GM23338 (cell line): ENCODE data around the gene RUNX3. TPM values are rescaled to one million over a fixed set of nuclear protein-coding genes. Genes with fewer than 3 reads are reported as not detected.

Experiments used
- ATAC-seq: fragments of 200-7000 bp; cut with Tn5 transposase; 3 replicates; pipeline ENCODE4 v1.9.1; 2020
- DNase-seq: peaks from one replicate; pipeline ENCODE4 v3.0.0-alpha.2; 2015; ENCODE audit warnings: low spot score
- H2AFZ ChIP-seq: fragments of 200-600 bp; sonication (generic); 2 replicates; pipeline ENCODE4 v1.8.0; 2016; ENCODE audit warnings: antibody characterized with exemption, mild to moderate bottlenecking, moderate library complexity
- H3F3A ChIP-seq: fragments of 200-600 bp; sonication (generic); replicated peaks from 2 replicates; pipeline ENCODE4 v1.8.0; 2017; ENCODE audit warnings: antibody characterized with exemption, mixed run types, low read depth
- H3K27ac ChIP-seq: fragments of 200-600 bp; sonication (generic); 2 replicates; pipeline ENCODE4 v1.6.1; 2016; ENCODE audit warnings: low read depth
- H3K27me3 ChIP-seq: fragments of 200-600 bp; sonication (generic); 2 replicates; pipeline ENCODE4 v1.8.0; 2016; ENCODE audit warnings: mild to moderate bottlenecking, mixed run types, moderate library complexity; ENCODE audit not compliant: insufficient read depth
- H3K36me3 ChIP-seq: fragments of 200-600 bp; sonication (generic); 2 replicates; pipeline ENCODE4 v1.8.0; 2016; ENCODE audit warnings: mild to moderate bottlenecking; ENCODE audit not compliant: insufficient read depth
- H3K4me1 ChIP-seq: fragments of 200-600 bp; sonication (generic); 2 replicates; pipeline ENCODE4 v1.8.0; 2016; ENCODE audit warnings: mild to moderate bottlenecking, moderate library complexity; ENCODE audit not compliant: insufficient read depth
- H3K4me2 ChIP-seq: fragments of 200-600 bp; sonication (generic); 2 replicates; pipeline ENCODE4 v1.7.1; 2017; ENCODE audit warnings: mixed run types
- H3K4me3 ChIP-seq: fragments of 200-600 bp; sonication (generic); 2 replicates; pipeline ENCODE4 v1.6.1; 2016; ENCODE audit warnings: mixed run types
- H3K79me2 ChIP-seq: fragments of 200-600 bp; sonication (generic); replicated peaks from 2 replicates; pipeline ENCODE4 v1.8.0; 2017; ENCODE audit warnings: mild to moderate bottlenecking; ENCODE audit not compliant: insufficient read depth
- H3K9me2 ChIP-seq: fragments of 200-600 bp; sonication (generic); 2 replicates; pipeline ENCODE4 v1.8.0; 2017; ENCODE audit not compliant: insufficient read depth
- H4K20me1 ChIP-seq: fragments of 200-600 bp; sonication (generic); replicated peaks from 2 replicates; pipeline ENCODE4 v1.8.0; 2017; ENCODE audit warnings: mild to moderate bottlenecking; ENCODE audit not compliant: insufficient read depth
- H3K27ac Mint-ChIP-seq: 2 replicates; pipeline ENCODE4 v1.8.0; 2020; ENCODE audit warnings: inconsistent platforms, mild to moderate bottlenecking, moderate library complexity, mixed read lengths
- H3K27me3 Mint-ChIP-seq: 3 replicates; pipeline ENCODE4 v1.8.0; 2022; ENCODE audit warnings: low read depth, mild to moderate bottlenecking, moderate library complexity, mixed read lengths, inconsistent platforms; ENCODE audit not compliant: insufficient read depth, poor library complexity
- H3K36me3 Mint-ChIP-seq: 3 replicates; pipeline ENCODE4 v1.8.0; 2021; ENCODE audit warnings: low read depth, mild to moderate bottlenecking, inconsistent platforms, moderate library complexity, mixed read lengths
- H3K4me1 Mint-ChIP-seq: 3 replicates; pipeline ENCODE4 v1.8.0; 2020; ENCODE audit warnings: mild to moderate bottlenecking, inconsistent platforms, mixed read lengths
- H3K4me3 Mint-ChIP-seq: 3 replicates; pipeline ENCODE4 v1.8.0; 2021; ENCODE audit warnings: moderate library complexity, mild to moderate bottlenecking, inconsistent platforms, mixed read lengths
- H3K9me3 Mint-ChIP-seq: 3 replicates; pipeline ENCODE4 v1.8.0; 2020; ENCODE audit warnings: moderate library complexity, mild to moderate bottlenecking, inconsistent platforms, mixed read lengths
- CREB1 ChIP-seq: fragments of 250-450 bp; sonication (Bioruptor Pico); IDR thresholded peaks from 2 replicates; pipeline ENCODE4 v1.5.0; 2020; ENCODE audit warnings: low read depth, mild to moderate bottlenecking, moderate library complexity
- JUNB ChIP-seq: IDR thresholded peaks from one replicate; pipeline ENCODE4 v1.6.1; 2016; ENCODE audit warnings: antibody characterized with exemption; ENCODE audit not compliant: unreplicated experiment
- NANOG ChIP-seq: IDR thresholded peaks from 2 replicates; pipeline ENCODE4 v1.6.1; 2016; ENCODE audit warnings: antibody characterized with exemption, borderline replicate concordance
- POLR2AphosphoS5 ChIP-seq: IDR thresholded peaks from 2 replicates; pipeline ENCODE4 v1.6.1; 2016; ENCODE audit warnings: antibody characterized with exemption, low read depth
- ZNF114 ChIP-seq: fragments of 250-450 bp; sonication (Bioruptor Pico); IDR thresholded peaks from 2 replicates; pipeline ENCODE4 v1.5.0; 2020; ENCODE audit warnings: mild to moderate bottlenecking, moderate library complexity
- ZNF331 ChIP-seq: fragments of 250-450 bp; sonication (Bioruptor Pico); IDR thresholded peaks from 2 replicates; pipeline ENCODE4 v1.5.0; 2020; ENCODE audit warnings: low read depth, mild to moderate bottlenecking, moderate library complexity
- polyA plus RNA-seq: library from polyadenylated mRNA; unstranded; fragments of >200 nt; fragmentation: Nextera tagmentation; extraction: Ambion mirVana; gene quantifications from 2 replicates; pipeline ENCODE4 v1.2.1, GENCODE V29; 2016
- total RNA-seq: library from RNA; depleted of rRNA; stranded (reverse); fragments of >200 nt; shearing (Covaris generic); gene quantifications from 2 replicates; pipeline ENCODE4 v1.2.3, GENCODE V29; 2014
- TF ChIP-seq, protein P1 (sequence below): IDR thresholded peaks from 2 replicates; pipeline ENCODE4 v1.6.1; 2016; ENCODE audit warnings: antibody characterized with exemption
- TF ChIP-seq, protein P2 (sequence below): IDR thresholded peaks from one replicate; pipeline ENCODE4 v1.6.1; 2018; ENCODE audit warnings: antibody characterized with exemption; ENCODE audit not compliant: unreplicated experiment
- TF ChIP-seq, protein P3 (sequence below): fragments of 250-450 bp; sonication (Bioruptor Pico); IDR thresholded peaks from 2 replicates; pipeline ENCODE4 v1.5.0; 2020; ENCODE audit warnings: mild to moderate bottlenecking, moderate library complexity

The RUNX3 gene
- total and polyA plus RNA-seq, 2 experiments from 2014 or later, result 0.23 to 0.73 TPM

DNA sequence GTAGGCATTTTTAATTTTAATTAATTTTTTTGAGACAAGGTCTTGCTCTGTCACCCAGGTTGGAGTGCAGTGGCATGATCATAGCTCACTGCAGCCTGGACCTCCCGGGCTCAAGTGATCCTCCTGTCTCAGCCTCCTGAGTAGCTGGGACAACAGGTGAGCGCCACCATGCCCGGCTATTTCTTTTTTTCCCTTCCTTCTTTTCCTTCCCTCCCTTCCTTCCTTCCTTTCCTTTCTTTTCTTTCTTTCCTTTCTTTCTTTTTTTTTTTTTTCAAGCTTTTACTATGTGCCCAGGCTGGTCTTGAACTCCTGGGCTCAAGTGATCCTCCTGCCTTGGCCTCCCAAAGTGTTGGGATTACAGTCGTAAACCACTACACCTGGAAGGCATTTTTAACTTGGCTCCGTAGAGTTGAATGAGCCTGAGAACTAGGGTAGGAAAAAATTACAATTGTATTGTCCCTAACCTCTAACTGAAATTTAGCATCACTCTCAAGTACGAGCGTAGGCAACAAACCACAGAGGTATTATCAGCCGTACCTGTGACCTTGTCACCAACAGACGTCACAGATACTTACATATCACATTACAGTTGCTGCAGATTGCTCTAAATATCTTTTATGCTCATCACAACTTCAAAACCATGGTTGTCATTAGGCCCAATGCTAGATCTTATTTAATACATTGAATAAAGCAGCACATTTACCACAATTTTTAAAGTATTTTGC is 8.0 kb downstream of the RUNX3 start:
- Histone ChIP-seq H3F3A (0 out of 2 replicates have a peak, but pooled peaks cover 12% of the 10 kb centered on the region), H3K9me2 (no peaks in the 10 kb centered on the region), H3K27me3 (peaks cover 32% of the 10 kb centered on the region), H3K4me2 (no peak overlapping the region), H3K4me3 (no peak overlapping the region), H4K20me1 (no peaks in the 10 kb centered on the region), H3K27ac (no peak overlapping the region), H2AFZ (no peak overlapping the region), H3K36me3 (no peaks in the 10 kb centered on the region), H3K4me1 (peaks cover 15% of the 10 kb centered on the region), H3K79me2 (no peaks in the 10 kb centered on the region)
- ATAC-seq (no peak), DNase-seq (no peak)
- peaks cover 14% of the 10 kb centered on the region for H3K4me1 Mint-ChIP-seq
- peaks cover 30% of the 10 kb centered on the region for H3K27me3 Mint-ChIP-seq
- no peaks in the 10 kb centered on the region for H3K9me3 Mint-ChIP-seq
- no peak overlapping the region for H3K4me3 Mint-ChIP-seq
- TF ChIP-seq CREB1 (CRISPR knock-in tag) (no peak), ZNF114 (CRISPR knock-in tag) (no peak), NANOG (no peak), ZNF331 (CRISPR knock-in tag) (no peak), POLR2AphosphoS5 (no peak)
- TF ChIP-seq, protein P1, sequence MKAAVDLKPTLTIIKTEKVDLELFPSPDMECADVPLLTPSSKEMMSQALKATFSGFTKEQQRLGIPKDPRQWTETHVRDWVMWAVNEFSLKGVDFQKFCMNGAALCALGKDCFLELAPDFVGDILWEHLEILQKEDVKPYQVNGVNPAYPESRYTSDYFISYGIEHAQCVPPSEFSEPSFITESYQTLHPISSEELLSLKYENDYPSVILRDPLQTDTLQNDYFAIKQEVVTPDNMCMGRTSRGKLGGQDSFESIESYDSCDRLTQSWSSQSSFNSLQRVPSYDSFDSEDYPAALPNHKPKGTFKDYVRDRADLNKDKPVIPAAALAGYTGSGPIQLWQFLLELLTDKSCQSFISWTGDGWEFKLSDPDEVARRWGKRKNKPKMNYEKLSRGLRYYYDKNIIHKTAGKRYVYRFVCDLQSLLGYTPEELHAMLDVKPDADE, result no peak
- TF ChIP-seq, protein P2, sequence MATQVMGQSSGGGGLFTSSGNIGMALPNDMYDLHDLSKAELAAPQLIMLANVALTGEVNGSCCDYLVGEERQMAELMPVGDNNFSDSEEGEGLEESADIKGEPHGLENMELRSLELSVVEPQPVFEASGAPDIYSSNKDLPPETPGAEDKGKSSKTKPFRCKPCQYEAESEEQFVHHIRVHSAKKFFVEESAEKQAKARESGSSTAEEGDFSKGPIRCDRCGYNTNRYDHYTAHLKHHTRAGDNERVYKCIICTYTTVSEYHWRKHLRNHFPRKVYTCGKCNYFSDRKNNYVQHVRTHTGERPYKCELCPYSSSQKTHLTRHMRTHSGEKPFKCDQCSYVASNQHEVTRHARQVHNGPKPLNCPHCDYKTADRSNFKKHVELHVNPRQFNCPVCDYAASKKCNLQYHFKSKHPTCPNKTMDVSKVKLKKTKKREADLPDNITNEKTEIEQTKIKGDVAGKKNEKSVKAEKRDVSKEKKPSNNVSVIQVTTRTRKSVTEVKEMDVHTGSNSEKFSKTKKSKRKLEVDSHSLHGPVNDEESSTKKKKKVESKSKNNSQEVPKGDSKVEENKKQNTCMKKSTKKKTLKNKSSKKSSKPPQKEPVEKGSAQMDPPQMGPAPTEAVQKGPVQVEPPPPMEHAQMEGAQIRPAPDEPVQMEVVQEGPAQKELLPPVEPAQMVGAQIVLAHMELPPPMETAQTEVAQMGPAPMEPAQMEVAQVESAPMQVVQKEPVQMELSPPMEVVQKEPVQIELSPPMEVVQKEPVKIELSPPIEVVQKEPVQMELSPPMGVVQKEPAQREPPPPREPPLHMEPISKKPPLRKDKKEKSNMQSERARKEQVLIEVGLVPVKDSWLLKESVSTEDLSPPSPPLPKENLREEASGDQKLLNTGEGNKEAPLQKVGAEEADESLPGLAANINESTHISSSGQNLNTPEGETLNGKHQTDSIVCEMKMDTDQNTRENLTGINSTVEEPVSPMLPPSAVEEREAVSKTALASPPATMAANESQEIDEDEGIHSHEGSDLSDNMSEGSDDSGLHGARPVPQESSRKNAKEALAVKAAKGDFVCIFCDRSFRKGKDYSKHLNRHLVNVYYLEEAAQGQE, result no peak
- no peak overlapping the region for H3K27ac Mint-ChIP-seq
- no peaks in the 10 kb centered on the region for H3K36me3 Mint-ChIP-seq

- ATAC-seq, result no peak
- H3K27me3 Mint-ChIP-seq, result peaks cover 25% of the 10 kb centered on the region
- Histone ChIP-seq H3K9me2 (no peaks in the 10 kb centered on the region), H2AFZ (no peak overlapping the region), H3K36me3 (no peaks in the 10 kb centered on the region), H3K27me3 (peaks cover 25% of the 10 kb centered on the region), H3K4me3 (no peak overlapping the region), H3K4me2 (no peak overlapping the region), H3K4me1 (peaks cover 11% of the 10 kb centered on the region), H3K27ac (no peak overlapping the region), H3F3A (0 out of 2 replicates have a peak, but pooled peaks cover 9% of the 10 kb centered on the region), H4K20me1 (no peaks in the 10 kb centered on the region), H3K79me2 (no peaks in the 10 kb centered on the region)
- peaks cover 9% of the 10 kb centered on the region for H3K4me1 Mint-ChIP-seq
- no peak overlapping the region for H3K27ac Mint-ChIP-seq
- H3K9me3 Mint-ChIP-seq, result no peaks in the 10 kb centered on the region
- no peaks in the 10 kb centered on the region for H3K36me3 Mint-ChIP-seq
- DNase-seq, result no peak
- no peak overlapping the region for H3K4me3 Mint-ChIP-seq
- TF ChIP-seq, protein P3, sequence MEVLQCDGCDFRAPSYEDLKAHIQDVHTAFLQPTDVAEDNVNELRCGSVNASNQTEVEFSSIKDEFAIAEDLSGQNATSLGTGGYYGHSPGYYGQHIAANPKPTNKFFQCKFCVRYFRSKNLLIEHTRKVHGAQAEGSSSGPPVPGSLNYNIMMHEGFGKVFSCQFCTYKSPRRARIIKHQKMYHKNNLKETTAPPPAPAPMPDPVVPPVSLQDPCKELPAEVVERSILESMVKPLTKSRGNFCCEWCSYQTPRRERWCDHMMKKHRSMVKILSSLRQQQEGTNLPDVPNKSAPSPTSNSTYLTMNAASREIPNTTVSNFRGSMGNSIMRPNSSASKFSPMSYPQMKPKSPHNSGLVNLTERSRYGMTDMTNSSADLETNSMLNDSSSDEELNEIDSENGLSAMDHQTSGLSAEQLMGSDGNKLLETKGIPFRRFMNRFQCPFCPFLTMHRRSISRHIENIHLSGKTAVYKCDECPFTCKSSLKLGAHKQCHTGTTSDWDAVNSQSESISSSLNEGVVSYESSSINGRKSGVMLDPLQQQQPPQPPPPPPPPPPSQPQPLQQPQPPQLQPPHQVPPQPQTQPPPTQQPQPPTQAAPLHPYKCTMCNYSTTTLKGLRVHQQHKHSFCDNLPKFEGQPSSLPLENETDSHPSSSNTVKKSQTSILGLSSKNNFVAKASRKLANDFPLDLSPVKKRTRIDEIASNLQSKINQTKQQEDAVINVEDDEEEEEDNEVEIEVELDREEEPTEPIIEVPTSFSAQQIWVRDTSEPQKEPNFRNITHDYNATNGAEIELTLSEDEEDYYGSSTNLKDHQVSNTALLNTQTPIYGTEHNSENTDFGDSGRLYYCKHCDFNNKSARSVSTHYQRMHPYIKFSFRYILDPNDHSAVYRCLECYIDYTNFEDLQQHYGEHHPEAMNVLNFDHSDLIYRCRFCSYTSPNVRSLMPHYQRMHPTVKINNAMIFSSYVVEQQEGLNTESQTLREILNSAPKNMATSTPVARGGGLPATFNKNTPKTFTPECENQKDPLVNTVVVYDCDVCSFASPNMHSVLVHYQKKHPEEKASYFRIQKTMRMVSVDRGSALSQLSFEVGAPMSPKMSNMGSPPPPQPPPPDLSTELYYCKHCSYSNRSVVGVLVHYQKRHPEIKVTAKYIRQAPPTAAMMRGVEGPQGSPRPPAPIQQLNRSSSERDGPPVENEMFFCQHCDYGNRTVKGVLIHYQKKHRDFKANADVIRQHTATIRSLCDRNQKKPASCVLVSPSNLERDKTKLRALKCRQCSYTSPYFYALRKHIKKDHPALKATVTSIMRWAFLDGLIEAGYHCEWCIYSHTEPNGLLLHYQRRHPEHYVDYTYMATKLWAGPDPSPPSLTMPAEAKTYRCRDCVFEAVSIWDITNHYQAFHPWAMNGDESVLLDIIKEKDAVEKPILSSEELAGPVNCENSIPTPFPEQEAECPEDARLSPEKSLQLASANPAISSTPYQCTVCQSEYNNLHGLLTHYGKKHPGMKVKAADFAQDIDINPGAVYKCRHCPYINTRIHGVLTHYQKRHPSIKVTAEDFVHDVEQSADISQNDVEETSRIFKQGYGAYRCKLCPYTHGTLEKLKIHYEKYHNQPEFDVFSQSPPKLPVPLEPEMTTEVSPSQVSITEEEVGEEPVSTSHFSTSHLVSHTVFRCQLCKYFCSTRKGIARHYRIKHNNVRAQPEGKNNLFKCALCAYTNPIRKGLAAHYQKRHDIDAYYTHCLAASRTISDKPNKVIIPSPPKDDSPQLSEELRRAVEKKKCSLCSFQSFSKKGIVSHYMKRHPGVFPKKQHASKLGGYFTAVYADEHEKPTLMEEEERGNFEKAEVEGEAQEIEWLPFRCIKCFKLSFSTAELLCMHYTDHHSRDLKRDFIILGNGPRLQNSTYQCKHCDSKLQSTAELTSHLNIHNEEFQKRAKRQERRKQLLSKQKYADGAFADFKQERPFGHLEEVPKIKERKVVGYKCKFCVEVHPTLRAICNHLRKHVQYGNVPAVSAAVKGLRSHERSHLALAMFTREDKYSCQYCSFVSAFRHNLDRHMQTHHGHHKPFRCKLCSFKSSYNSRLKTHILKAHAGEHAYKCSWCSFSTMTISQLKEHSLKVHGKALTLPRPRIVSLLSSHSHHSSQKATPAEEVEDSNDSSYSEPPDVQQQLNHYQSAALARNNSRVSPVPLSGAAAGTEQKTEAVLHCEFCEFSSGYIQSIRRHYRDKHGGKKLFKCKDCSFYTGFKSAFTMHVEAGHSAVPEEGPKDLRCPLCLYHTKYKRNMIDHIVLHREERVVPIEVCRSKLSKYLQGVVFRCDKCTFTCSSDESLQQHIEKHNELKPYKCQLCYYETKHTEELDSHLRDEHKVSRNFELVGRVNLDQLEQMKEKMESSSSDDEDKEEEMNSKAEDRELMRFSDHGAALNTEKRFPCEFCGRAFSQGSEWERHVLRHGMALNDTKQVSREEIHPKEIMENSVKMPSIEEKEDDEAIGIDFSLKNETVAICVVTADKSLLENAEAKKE (CRISPR knock-in tag), result no peak
- TF ChIP-seq CREB1 (CRISPR knock-in tag), result no peak
- TF ChIP-seq, protein P1, result no peak
- no peak for TF ChIP-seq ZNF114 (CRISPR knock-in tag)
- TF ChIP-seq JUNB, result no peak
Measured at GRCh38 chr1:24921412-24921811, 8.7 kb downstream of the RUNX3 start.
